Ovary (tissue), 9 donors: ENCODE data around the gene SBF2. TPM values are rescaled to one million over a fixed set of nuclear protein-coding genes. Genes with fewer than 3 reads are reported as not detected.
A peak's percentile ranks its signal among the peaks of the same experiment; 100 is the strongest.

ENCODE experiments used
- DNase-seq, 5 donors: peaks; one replicate each; pipeline ENCODE4 v3.0.0-alpha.2; 2019 to 2020
- H3K27ac ChIP-seq, 2 donors: fragments of 200-600 bp; one replicate each; pipeline versions ENCODE4 v1.5.1 to v1.8.0; 2019 to 2022
- H3K27me3 ChIP-seq: fragments of 200-600 bp; one replicate; pipeline ENCODE4 v1.8.0; 2022
- H3K36me3 ChIP-seq: fragments of 200-600 bp; sonication (generic); one replicate; pipeline ENCODE4 v1.5.1; 2019
- H3K4me1 ChIP-seq: one replicate; pipeline ENCODE4 v1.8.1; 2013; ENCODE audit warnings: mild to moderate bottlenecking, moderate library complexity; ENCODE audit not compliant: insufficient read depth
- H3K4me3 ChIP-seq: fragments of 200-600 bp; sonication (generic); one replicate; pipeline ENCODE4 v1.5.1; 2017
- H3K9me3 ChIP-seq, 2 donors: fragments of 200-600 bp in 1 of 2; sonication (generic) in 1 of 2; one replicate each; pipeline versions ENCODE4 v1.5.1 to v1.8.1; 2013 to 2019; ENCODE audit warnings: mild to moderate bottlenecking in 1 of 2, moderate library complexity in 1 of 2
- EP300 ChIP-seq: sonication (generic); formaldehyde crosslinking; IDR thresholded peaks from one replicate; pipeline ENCODE4 v1.6.1; 2017; ENCODE audit warnings: antibody characterized with exemption
- POLR2A ChIP-seq: fragments of 450-650 bp; IDR thresholded peaks from one replicate; pipeline ENCODE4 v1.6.1; 2017; ENCODE audit warnings: antibody characterized with exemption, mild to moderate bottlenecking, moderate library complexity
- WGBS, 3 donors: extraction: QIAGEN DNeasy Blood & Tissue Kit in 1 of 3; methylation state at CpG; one replicate each; pipeline versions ENCODE4 v1.1.5 to v1.1.7; 2013 to 2017; 5-methylcytosine and 5-hydroxymethylcytosine counted together
- intact Hi-C, 4 donors: fragments of 100-400 bp; cut with DNase I; formaldehyde crosslinking; loops; one replicate each; pipeline versions ENCODE4 v1.11.0 to v1.15.1; 2022 to 2023
- polyA plus RNA-seq, 2 donors: library from polyadenylated mRNA; stranded (reverse); fragments of 200-250 nt in 1 of 2; fragments of 350-450 nt in 1 of 2; fragmentation: Illumina TruSeq in 1 of 2; extraction: RNeasy Lipid Tissue Mini Kit (QIAGEN cat#74804) in 1 of 2; gene quantifications; one replicate each; pipeline ENCODE4 v1.2.3, GENCODE V29; 2013 to 2014
- total RNA-seq, 7 donors: library from RNA; depleted of rRNA in 2 of 7; stranded (reverse); fragments of >200 nt in 2 of 7; fragmentation: NEBNext Ultra II Directional in 3 of 7; extraction: Animal tissue kit (Norgen Biotek cat#: 25700) in 3 of 7; gene quantifications; one replicate each; pipeline versions ENCODE4 v1.1.0 to v1.2.4, GENCODE V29; 2016 to 2023
- TF ChIP-seq, protein P1 (sequence below), 3 donors: fragments of 450-650 bp in 2 of 3; fragments of 200-600 bp in 1 of 3; IDR thresholded peaks; one replicate each; pipeline versions ENCODE4 v1.5.1 to v1.8.0; 2016 to 2022; ENCODE audit warnings: antibody characterized with exemption in 3 of 3, mild to moderate bottlenecking in 1 of 3
- donor health status: DM: no; HTN: no; CAD: no; lungs with moderate emphysema.
- donor health status: DM: no; HTN: no; CAD: no.
- donor health status: Bipolar disorder and iron deficiency.
- donor health status: DM: yes; HTN: yes; CAD: no.
- donor health status: DM: no; HTN: no; CAD: no.
- donor health status: DM: yes; HTN: yes; CAD: no.

Gene SBF2
- total and polyA plus RNA-seq, 9 donors = 27.4 to 77.5 (median 50.8) TPM

DNA sequence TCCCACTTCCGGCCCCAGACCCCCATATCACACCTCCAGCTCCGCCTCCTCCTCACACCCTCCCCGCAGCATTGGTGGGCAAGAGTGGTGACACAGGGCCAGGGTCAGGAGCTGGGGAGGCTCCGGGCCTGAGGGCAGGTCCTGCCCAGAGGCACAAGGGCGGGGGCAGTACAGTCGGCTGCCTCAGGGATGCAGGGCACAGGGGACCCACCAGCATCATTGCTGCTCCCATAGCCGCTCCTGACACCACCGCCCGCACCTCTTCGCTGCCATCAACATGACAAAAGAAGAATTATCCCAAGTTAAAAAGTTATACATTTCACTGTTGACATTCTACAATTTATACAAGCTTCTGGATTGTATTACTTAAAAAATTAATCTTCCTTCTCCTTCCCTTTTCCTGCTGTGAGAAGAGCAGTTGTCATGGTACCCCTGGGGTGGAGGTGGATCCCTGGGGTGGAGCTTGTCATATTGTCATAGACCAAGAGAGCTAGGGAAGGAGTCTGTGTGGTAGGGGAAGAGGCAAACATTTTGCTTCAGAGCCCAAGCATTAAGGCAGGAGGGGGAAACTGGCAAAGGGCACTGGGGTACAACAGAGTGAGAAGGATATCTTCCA, 4.1 kb downstream of the SBF2 start:
- H3K27me3 ChIP-seq = no peaks in the 10 kb centered on the region
- intact Hi-C loops = loop anchor here in 1 of 4 donors (5.0 kb wide), 1 partner anchor 723 kb away; no protein-coding TSS in a partner anchor
- no peak overlapping the region for H3K27ac ChIP-seq
- WGBS, 3 donors = 81 to 94% (median 88%) methylated on average over 10 of the region's 10 CpGs
- no peak overlapping the region for H3K4me3 ChIP-seq
- no peaks in the 10 kb centered on the region for H3K9me3 ChIP-seq
- H3K36me3 ChIP-seq = no peaks in the 10 kb centered on the region
- TF ChIP-seq EP300 = no peak
- no peak for TF ChIP-seq POLR2A
- TF ChIP-seq, protein P1, sequence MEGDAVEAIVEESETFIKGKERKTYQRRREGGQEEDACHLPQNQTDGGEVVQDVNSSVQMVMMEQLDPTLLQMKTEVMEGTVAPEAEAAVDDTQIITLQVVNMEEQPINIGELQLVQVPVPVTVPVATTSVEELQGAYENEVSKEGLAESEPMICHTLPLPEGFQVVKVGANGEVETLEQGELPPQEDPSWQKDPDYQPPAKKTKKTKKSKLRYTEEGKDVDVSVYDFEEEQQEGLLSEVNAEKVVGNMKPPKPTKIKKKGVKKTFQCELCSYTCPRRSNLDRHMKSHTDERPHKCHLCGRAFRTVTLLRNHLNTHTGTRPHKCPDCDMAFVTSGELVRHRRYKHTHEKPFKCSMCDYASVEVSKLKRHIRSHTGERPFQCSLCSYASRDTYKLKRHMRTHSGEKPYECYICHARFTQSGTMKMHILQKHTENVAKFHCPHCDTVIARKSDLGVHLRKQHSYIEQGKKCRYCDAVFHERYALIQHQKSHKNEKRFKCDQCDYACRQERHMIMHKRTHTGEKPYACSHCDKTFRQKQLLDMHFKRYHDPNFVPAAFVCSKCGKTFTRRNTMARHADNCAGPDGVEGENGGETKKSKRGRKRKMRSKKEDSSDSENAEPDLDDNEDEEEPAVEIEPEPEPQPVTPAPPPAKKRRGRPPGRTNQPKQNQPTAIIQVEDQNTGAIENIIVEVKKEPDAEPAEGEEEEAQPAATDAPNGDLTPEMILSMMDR (IDR thresholded peaks at IDR 0.05) = no peak
- no peak for DNase-seq
- H3K4me1 ChIP-seq = peaks cover 14% of the 10 kb centered on the region

DNA sequence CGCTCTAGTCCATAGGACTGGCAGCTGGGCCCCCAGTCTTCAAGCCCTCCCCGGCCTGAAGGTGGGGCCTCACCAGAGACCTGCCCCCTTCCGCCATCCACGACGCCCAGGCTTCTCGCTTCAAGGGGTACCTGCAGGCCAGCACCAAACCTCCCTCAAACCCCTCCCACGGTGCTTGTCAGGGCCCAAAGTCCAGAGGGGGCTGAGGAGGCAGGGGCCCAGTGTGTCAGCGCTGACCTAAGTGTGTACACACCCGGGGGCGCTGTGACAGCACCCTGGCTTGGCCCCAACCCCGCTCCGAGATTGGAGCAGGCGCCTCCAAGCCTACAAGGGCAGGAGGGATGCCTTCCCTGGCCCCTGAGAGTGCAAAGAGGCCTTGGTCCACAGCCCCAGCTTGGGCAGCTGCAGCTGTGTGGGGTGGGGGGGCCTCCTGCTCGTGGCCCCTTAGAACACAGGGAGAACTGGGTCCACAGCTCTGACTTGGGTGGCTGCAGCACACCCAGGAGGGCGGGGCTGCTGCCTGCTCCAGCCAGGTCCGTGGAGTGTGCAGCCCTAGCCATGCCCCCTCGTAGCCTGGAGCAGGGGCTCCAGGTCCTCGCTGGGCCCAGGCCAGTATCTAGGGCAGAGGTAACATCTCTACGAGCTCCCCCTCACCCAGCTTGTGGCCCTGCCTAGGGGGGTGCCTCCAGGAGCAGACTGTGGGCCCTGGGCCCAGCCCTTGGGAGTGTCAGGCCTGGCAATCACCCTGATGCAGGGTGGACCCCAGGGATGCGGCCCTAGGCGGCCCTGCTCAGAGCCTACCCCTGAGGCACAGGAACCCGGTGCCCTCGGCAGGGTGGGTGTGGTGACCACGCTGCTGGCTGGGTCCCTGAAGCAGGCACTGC, 4.9 kb downstream of the SBF2 start:
- Histone ChIP-seq H3K27ac (no peak overlapping the region), H3K36me3 (no peaks in the 10 kb centered on the region), H3K9me3 (no peaks in the 10 kb centered on the region), H3K27me3 (no peaks in the 10 kb centered on the region), H3K4me1 (peaks cover 15% of the 10 kb centered on the region), H3K4me3 (no peak overlapping the region)
- TF ChIP-seq, protein P1 (IDR thresholded peaks at IDR 0.05) = no peak
- TF ChIP-seq POLR2A = no peak
- TF ChIP-seq EP300 = no peak
- intact Hi-C loops = no loop called here
- DNase-seq = peak in 2 of 5 donors; percentile 19 to 29
- 84 to 91% (median 86%) methylated on average over 20 to 24 of the region's 24 CpGs for WGBS, 3 donors

- TF ChIP-seq POLR2A (no peak), EP300 (no peak)
- TF ChIP-seq, protein P1 (IDR thresholded peaks at IDR 0.05) = no peak
- H3K4me1 ChIP-seq = peaks cover 15% of the 10 kb centered on the region
- WGBS, 3 donors = 92 to 95% (median 94%) methylated on average over 9 of the region's 9 CpGs
- intact Hi-C loops = no loop called here
- no peak for DNase-seq
- no peaks in the 10 kb centered on the region for H3K36me3 ChIP-seq
- no peak overlapping the region for H3K27ac ChIP-seq
- H3K4me3 ChIP-seq = no peak overlapping the region
- no peaks in the 10 kb centered on the region for H3K27me3 ChIP-seq
- no peaks in the 10 kb centered on the region for H3K9me3 ChIP-seq
Observed at GRCh38 chr11:10287766-10288715, 6.0 kb downstream of the SBF2 start.

DNA sequence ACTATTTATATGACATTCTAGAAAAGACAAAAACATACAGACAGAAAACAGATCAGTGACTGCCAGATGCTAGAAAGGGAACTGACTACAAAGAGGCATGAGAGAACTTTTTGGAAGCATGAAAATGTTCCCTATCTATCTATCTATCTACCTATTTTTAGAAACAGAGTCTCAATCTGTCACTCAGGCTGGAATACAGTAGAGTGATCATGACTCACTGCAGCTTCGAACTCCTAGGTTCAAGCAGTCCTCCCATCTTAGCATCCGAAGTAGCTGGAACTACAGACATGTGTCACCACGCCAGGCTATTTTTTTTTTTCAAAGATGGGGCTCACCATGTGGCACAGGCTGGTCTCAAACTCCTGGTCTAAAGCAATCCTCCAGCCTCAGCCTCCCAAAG, 6.9 kb downstream of the SBF2 start:
- no peaks in the 10 kb centered on the region for H3K36me3 ChIP-seq
- no peaks in the 10 kb centered on the region for H3K9me3 ChIP-seq
- DNase-seq = no peak
- no peak overlapping the region for H3K4me3 ChIP-seq
- no peaks in the 10 kb centered on the region for H3K27me3 ChIP-seq
- H3K27ac ChIP-seq = no peak overlapping the region
- TF ChIP-seq POLR2A (no peak), EP300 (no peak)
- TF ChIP-seq, protein P1 (IDR thresholded peaks at IDR 0.05) = no peak
- H3K4me1 ChIP-seq = peaks cover 12% of the 10 kb centered on the region
- intact Hi-C loops = no loop called here
- WGBS, 3 donors = 86 to 91% (median 87%) methylated on average over 3 of the region's 3 CpGs
